GM12878 (cell line): ENCODE data around the gene LDLRAD3.

ENCODE experiments used
- POLR2A ChIP-seq: IDR thresholded peaks from 2 replicates; pipeline ENCODE4 v1.6.1; 2011; ENCODE audit warnings: low read depth, mild to moderate bottlenecking, low read length
- TCF12 ChIP-seq: IDR thresholded peaks from 2 replicates; pipeline ENCODE4 v1.6.1; 2011; ENCODE audit warnings: low read depth, mild to moderate bottlenecking, low read length
- TF ChIP-seq, protein P1 (sequence below), 3 experiments: IDR thresholded peaks in 2 of 3; conservative IDR thresholded peaks in 1 of 3; 2 replicates each; pipeline ENCODE4 v1.5.1; 2011; ENCODE audit warnings: low read depth in 3 of 3, low read length in 3 of 3, mild to moderate bottlenecking in 3 of 3, control low read depth in 2 of 3, moderate library complexity in 2 of 3, inconsistent platforms in 1 of 3, mixed read lengths in 1 of 3; ENCODE audit not compliant: control insufficient read depth in 2 of 3, insufficient read depth in 1 of 3; ENCODE audit errors: extremely low read depth in 1 of 3
- TF ChIP-seq, protein P2 (sequence below): IDR thresholded peaks from 2 replicates; pipeline ENCODE4 v1.6.1; 2012; ENCODE audit warnings: mild to moderate bottlenecking, low read depth, low read length
- TF ChIP-seq, protein P3 (sequence below): fragments of 450-650 bp; IDR thresholded peaks from 2 replicates; pipeline ENCODE4 v1.6.1; 2017; ENCODE audit warnings: mild to moderate bottlenecking, moderate library complexity

DNA sequence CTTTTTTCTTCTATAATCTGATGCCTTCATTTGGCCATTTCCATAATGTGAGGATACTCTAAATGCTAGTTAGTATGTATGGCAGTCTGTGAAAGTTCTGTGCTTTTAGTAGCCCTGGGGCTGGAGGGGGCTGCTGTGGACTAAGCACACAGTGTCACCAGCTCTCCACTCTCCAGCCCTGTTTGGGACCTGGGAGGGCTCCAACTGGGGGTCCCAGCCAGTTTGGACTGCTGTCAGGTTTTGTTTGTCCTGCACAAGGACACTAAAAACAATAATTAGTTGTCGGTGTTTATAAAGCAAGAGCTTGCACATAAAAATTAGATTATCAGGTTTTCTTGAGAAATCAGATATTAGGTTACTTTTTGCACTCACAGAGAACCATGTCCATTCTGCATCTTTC lies 103.1 kb downstream of the LDLRAD3 start:
- no peak for TF ChIP-seq TCF12
- TF ChIP-seq, protein P1, sequence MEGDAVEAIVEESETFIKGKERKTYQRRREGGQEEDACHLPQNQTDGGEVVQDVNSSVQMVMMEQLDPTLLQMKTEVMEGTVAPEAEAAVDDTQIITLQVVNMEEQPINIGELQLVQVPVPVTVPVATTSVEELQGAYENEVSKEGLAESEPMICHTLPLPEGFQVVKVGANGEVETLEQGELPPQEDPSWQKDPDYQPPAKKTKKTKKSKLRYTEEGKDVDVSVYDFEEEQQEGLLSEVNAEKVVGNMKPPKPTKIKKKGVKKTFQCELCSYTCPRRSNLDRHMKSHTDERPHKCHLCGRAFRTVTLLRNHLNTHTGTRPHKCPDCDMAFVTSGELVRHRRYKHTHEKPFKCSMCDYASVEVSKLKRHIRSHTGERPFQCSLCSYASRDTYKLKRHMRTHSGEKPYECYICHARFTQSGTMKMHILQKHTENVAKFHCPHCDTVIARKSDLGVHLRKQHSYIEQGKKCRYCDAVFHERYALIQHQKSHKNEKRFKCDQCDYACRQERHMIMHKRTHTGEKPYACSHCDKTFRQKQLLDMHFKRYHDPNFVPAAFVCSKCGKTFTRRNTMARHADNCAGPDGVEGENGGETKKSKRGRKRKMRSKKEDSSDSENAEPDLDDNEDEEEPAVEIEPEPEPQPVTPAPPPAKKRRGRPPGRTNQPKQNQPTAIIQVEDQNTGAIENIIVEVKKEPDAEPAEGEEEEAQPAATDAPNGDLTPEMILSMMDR (IDR thresholded peaks at IDR 0.05 in 2 of 3, conservative IDR thresholded peaks at IDR 0.05 in 1 of 3; ENCODE audit: control insufficient read depth in 2 of 3, extremely low read depth in 1 of 3, insufficient read depth in 1 of 3, low read depth in 3 of 3, low read length in 3 of 3): no peak
- no peak for TF ChIP-seq POLR2A
- TF ChIP-seq, protein P2, sequence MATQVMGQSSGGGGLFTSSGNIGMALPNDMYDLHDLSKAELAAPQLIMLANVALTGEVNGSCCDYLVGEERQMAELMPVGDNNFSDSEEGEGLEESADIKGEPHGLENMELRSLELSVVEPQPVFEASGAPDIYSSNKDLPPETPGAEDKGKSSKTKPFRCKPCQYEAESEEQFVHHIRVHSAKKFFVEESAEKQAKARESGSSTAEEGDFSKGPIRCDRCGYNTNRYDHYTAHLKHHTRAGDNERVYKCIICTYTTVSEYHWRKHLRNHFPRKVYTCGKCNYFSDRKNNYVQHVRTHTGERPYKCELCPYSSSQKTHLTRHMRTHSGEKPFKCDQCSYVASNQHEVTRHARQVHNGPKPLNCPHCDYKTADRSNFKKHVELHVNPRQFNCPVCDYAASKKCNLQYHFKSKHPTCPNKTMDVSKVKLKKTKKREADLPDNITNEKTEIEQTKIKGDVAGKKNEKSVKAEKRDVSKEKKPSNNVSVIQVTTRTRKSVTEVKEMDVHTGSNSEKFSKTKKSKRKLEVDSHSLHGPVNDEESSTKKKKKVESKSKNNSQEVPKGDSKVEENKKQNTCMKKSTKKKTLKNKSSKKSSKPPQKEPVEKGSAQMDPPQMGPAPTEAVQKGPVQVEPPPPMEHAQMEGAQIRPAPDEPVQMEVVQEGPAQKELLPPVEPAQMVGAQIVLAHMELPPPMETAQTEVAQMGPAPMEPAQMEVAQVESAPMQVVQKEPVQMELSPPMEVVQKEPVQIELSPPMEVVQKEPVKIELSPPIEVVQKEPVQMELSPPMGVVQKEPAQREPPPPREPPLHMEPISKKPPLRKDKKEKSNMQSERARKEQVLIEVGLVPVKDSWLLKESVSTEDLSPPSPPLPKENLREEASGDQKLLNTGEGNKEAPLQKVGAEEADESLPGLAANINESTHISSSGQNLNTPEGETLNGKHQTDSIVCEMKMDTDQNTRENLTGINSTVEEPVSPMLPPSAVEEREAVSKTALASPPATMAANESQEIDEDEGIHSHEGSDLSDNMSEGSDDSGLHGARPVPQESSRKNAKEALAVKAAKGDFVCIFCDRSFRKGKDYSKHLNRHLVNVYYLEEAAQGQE: no peak
- TF ChIP-seq, protein P3, sequence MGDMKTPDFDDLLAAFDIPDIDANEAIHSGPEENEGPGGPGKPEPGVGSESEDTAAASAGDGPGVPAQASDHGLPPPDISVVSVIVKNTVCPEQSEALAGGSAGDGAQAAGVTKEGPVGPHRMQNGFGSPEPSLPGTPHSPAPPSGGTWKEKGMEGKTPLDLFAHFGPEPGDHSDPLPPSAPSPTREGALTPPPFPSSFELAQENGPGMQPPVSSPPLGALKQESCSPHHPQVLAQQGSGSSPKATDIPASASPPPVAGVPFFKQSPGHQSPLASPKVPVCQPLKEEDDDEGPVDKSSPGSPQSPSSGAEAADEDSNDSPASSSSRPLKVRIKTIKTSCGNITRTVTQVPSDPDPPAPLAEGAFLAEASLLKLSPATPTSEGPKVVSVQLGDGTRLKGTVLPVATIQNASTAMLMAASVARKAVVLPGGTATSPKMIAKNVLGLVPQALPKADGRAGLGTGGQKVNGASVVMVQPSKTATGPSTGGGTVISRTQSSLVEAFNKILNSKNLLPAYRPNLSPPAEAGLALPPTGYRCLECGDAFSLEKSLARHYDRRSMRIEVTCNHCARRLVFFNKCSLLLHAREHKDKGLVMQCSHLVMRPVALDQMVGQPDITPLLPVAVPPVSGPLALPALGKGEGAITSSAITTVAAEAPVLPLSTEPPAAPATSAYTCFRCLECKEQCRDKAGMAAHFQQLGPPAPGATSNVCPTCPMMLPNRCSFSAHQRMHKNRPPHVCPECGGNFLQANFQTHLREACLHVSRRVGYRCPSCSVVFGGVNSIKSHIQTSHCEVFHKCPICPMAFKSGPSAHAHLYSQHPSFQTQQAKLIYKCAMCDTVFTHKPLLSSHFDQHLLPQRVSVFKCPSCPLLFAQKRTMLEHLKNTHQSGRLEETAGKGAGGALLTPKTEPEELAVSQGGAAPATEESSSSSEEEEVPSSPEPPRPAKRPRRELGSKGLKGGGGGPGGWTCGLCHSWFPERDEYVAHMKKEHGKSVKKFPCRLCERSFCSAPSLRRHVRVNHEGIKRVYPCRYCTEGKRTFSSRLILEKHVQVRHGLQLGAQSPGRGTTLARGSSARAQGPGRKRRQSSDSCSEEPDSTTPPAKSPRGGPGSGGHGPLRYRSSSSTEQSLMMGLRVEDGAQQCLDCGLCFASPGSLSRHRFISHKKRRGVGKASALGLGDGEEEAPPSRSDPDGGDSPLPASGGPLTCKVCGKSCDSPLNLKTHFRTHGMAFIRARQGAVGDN: no peak
